Naive B cell (primary cell): ENCODE measurements around the gene SPATA32. TPM values are rescaled to one million over a fixed set of nuclear protein-coding genes. Genes with fewer than 3 reads are reported as not detected.

Source experiments
- ATAC-seq, 2 donors: fragments of 150-1000 bp; cut with Tn5 transposase; 2 replicates each; pipeline ENCODE4 v1.10.0; 2021; ENCODE audit warnings: low read depth in 2 of 2, mild to moderate bottlenecking in 2 of 2, moderate library complexity in 2 of 2
- DNase-seq: peaks from one replicate; pipeline ENCODE4 v3.0.0; 2022
- H3K27ac Mint-ChIP-seq, 6 donors: one replicate each; pipeline ENCODE4 v1.8.0; 2020 to 2022; ENCODE audit warnings: mild to moderate bottlenecking in 6 of 6, mixed read lengths in 6 of 6, moderate library complexity in 5 of 6, inconsistent platforms in 2 of 6
- H3K27me3 Mint-ChIP-seq, 3 donors: one replicate each; pipeline ENCODE4 v1.8.0; 2021 to 2022; ENCODE audit warnings: mixed read lengths in 3 of 3, mild to moderate bottlenecking in 1 of 3
- H3K36me3 Mint-ChIP-seq, 2 donors: one replicate each; pipeline ENCODE4 v1.8.0; 2020 to 2022; ENCODE audit warnings: mixed read lengths in 2 of 2, inconsistent platforms in 1 of 2, mild to moderate bottlenecking in 1 of 2
- H3K4me1 Mint-ChIP-seq, 3 donors: one replicate each; pipeline ENCODE4 v1.8.0; 2020 to 2022; ENCODE audit warnings: mixed read lengths in 3 of 3, inconsistent platforms in 1 of 3, mild to moderate bottlenecking in 1 of 3, moderate library complexity in 1 of 3
- H3K4me3 Mint-ChIP-seq, 8 donors: one replicate each; pipeline ENCODE4 v1.8.0; 2020 to 2022; ENCODE audit warnings: mild to moderate bottlenecking in 8 of 8, mixed read lengths in 8 of 8, moderate library complexity in 8 of 8, inconsistent platforms in 2 of 8
- H3K9me3 Mint-ChIP-seq, 7 donors: one replicate each; pipeline ENCODE4 v1.8.0; 2020 to 2022; ENCODE audit warnings: mixed read lengths in 7 of 7, mild to moderate bottlenecking in 5 of 7, inconsistent platforms in 2 of 7, moderate library complexity in 1 of 7
- polyA plus RNA-seq, 6 donors: library from polyadenylated mRNA; unstranded; fragments of 300-500 nt; fragmentation: Illumina TruSeq; gene quantifications; one replicate each; pipeline ENCODE4 v1.2.3, GENCODE V29; 2021; ENCODE audit warnings: low read depth in 6 of 6

SPATA32 gene
- polyA plus RNA-seq, 6 donors from 2014 or later: 0.16 to 4.6 (median 0.31) TPM; not detected in 1

GRCh38 chr17:45301674-45302073 is 39.8 kb upstream of the SPATA32 start:
- peak overlapping the region in 5 of 6 donors; percentile 63 to 99 (median 79) for H3K27ac Mint-ChIP-seq
- ATAC-seq (peak; percentile 18 to 22), DNase-seq (peak; percentile 21)
- H3K9me3 Mint-ChIP-seq: no peaks in the 10 kb centered on the region
- H3K27me3 Mint-ChIP-seq: no peaks in the 10 kb centered on the region
- H3K36me3 Mint-ChIP-seq: no peaks in the 10 kb centered on the region
- peak overlapping the region; percentile 36 to 81 (median 68) for H3K4me3 Mint-ChIP-seq
- peaks cover 54 to 92% (median 80%) of the 10 kb centered on the region in 3 donors for H3K4me1 Mint-ChIP-seq

DNA sequence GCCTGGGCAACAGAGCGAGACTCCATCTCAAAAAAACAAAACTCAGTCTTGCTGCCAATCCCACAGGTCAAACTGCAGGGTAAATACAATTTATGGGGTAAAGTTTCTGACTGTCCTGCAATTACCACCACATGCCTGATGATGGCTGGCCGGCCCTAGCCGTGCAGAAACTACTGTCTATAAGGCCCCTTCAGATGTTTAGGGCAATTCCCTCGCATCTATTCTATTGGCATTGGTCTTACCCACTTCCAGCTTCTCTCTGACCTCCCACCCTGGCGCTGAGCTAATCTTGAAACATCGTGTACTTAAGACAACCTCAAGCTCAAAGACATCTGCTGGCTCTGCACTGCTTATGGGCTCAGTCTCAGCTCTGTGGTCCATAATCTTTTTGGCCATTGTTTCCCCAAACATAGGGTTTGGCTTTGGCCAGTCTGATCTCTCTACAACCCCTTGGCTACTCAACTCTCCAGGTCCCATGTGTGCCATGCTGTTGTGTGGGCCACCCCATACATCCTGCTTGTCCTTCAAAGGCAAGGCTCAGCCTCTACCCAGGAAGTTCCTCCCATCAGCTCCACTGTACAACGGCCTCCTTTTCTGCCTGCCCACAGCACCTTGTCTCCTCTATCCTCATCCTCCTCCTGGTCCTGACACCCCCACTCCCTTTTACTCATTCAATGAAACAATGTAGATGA is 38.3 kb upstream of the SPATA32 start:
- H3K36me3 Mint-ChIP-seq: no peaks in the 10 kb centered on the region
- peak overlapping the region; percentile 26 to 94 (median 76) for H3K27ac Mint-ChIP-seq
- DNase-seq: no peak
- H3K27me3 Mint-ChIP-seq: no peaks in the 10 kb centered on the region
- H3K4me3 Mint-ChIP-seq: peak overlapping the region in 7 of 8 donors; percentile 21 to 87 (median 60)
- H3K4me1 Mint-ChIP-seq: peaks cover 66 to 95% (median 84%) of the 10 kb centered on the region in 3 donors
- ATAC-seq: no peak
- H3K9me3 Mint-ChIP-seq: no peaks in the 10 kb centered on the region

DNA sequence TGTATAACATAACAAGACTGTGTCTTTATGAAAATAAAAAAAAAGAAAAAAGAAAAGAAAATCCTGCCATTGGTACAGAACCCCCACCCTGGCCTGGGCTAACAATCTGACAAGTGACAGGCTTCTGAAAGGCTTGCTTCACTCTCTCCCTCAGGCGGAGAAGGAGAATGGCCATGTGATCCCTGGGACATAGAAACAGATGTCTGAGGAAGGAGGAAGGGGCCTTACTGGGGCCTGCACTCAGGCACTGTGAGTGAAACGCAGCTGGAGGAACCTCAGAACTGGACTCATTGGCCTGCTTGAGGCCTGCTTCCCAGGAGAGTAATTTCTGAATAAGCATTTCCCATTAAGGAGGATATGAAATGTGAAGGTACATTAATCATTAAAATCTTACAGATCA is 37.5 kb upstream of the SPATA32 start:
- H3K27me3 Mint-ChIP-seq: no peaks in the 10 kb centered on the region
- no peaks in the 10 kb centered on the region for H3K9me3 Mint-ChIP-seq
- peak overlapping the region in 6 of 8 donors; percentile 4 to 80 (median 52) for H3K4me3 Mint-ChIP-seq
- DNase-seq: no peak
- H3K27ac Mint-ChIP-seq: peak overlapping the region in 3 of 6 donors; percentile 73 to 92 (median 90)
- ATAC-seq: no peak
- H3K4me1 Mint-ChIP-seq: peaks cover 61 to 99% (median 81%) of the 10 kb centered on the region in 3 donors
- no peaks in the 10 kb centered on the region for H3K36me3 Mint-ChIP-seq

DNA sequence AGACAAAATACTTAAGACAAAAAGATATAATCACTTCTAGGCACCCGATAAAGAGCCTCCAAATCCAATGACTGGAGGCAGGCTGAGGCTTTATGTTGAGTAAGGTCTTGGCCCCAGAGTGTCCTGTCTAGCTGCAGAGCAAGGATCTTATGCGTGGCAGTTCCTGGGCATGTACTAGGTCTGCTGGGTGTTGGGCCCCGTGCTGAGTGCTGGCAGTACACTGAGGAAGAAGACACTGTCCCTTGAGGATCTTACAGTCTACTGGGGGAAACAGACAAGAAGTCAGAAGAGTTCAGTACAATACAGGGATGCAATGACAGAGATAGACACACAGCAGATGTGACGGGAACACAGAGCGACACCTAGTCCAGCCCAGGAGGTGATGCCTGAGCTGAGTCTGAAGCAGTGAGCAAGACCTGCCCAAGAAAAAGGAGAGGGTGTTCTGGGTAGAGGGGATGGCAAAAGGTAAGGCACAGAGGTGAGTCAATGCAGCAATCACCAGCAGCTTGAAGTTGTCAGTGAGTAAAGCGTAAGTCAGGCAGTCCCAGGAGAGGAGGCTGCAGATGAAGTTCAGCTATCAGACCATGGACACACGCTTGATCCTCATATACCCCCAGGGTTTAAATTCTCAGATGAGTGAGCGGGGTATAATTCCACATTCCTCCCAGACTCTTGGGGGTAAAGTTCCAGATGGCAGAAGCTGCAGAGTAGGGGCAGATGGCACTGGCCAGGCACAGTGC is 36.8 kb upstream of the SPATA32 start:
- H3K4me3 Mint-ChIP-seq: peak overlapping the region; percentile 4 to 83 (median 58)
- H3K27me3 Mint-ChIP-seq: no peaks in the 10 kb centered on the region
- no peak for DNase-seq
- no peak for ATAC-seq
- no peaks in the 10 kb centered on the region for H3K9me3 Mint-ChIP-seq
- peaks cover 64 to 98% (median 84%) of the 10 kb centered on the region in 3 donors for H3K4me1 Mint-ChIP-seq
- no peaks in the 10 kb centered on the region for H3K36me3 Mint-ChIP-seq
- H3K27ac Mint-ChIP-seq: peak overlapping the region in 5 of 6 donors; percentile 15 to 93 (median 75)

GRCh38 chr17:45296833-45297124 is 34.9 kb upstream of the SPATA32 start:
- no peaks in the 10 kb centered on the region for H3K9me3 Mint-ChIP-seq
- no peaks in the 10 kb centered on the region for H3K27me3 Mint-ChIP-seq
- H3K4me1 Mint-ChIP-seq: peaks cover 70 to 99% (median 89%) of the 10 kb centered on the region in 3 donors
- H3K27ac Mint-ChIP-seq: peak overlapping the region in 5 of 6 donors; percentile 55 to 94 (median 81)
- H3K36me3 Mint-ChIP-seq: no peaks in the 10 kb centered on the region
- DNase-seq: no peak
- H3K4me3 Mint-ChIP-seq: peak overlapping the region in 5 of 8 donors; percentile 27 to 77 (median 62)
- ATAC-seq: no peak

DNA sequence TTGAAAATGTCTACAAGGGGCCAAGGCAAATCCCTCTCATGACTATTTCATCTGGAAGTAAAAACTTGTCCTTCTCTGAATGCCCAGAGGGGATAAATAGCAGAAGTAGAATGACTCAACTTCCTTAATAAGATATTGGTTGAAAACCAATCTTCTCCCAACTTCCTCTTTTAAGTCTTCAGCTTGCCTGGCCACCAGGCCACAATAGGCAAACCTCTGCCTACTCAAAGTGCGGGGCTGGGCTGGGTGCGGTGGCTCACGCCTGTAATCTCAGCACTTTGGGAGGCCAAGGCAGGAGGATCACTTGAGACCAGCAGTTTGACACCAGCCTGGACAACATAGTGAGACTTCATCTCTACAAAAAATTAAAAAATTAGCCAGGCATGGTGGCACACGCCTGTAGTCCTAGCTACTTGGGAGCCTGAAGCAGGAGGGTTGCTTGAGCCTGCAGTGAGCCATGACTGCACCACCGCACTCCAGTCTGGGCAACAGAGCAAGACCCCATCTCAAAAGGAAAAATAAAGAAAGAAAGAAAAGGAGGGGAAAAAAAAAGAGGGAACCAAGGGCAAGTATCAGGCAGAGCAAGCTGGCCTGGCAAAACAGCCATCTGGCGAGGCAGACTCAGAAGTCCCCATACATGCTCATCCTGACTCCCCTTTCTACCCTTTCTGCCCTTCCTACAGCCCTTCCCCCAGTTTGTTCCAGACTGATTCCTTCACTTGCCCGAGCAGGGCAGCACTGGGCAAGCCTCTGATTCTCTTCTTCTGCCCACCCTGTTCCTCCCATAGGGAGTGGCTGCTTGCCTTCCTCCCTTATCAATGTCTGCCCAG is 34.3 kb upstream of the SPATA32 start:
- peak; percentile 76 for DNase-seq

GRCh38 chr17:45294506-45294905 is 32.6 kb upstream of the SPATA32 start:
- H3K36me3 Mint-ChIP-seq: peaks cover 5 to 18% of the 10 kb centered on the region in 2 donors

More for the DNA sequence above, 34.3 kb upstream of the SPATA32 start:
- H3K9me3 Mint-ChIP-seq: no peaks in the 10 kb centered on the region
- H3K36me3 Mint-ChIP-seq: peaks cover 0 to 1% of the 10 kb centered on the region in 2 donors
- H3K4me1 Mint-ChIP-seq: peaks cover 76 to 99% (median 89%) of the 10 kb centered on the region in 3 donors
- H3K27me3 Mint-ChIP-seq: no peaks in the 10 kb centered on the region
- peak overlapping the region; percentile 23 to 85 (median 68) for H3K4me3 Mint-ChIP-seq
- peak; percentile 92 to 95 for ATAC-seq
- peak overlapping the region; percentile 55 to 94 (median 82) for H3K27ac Mint-ChIP-seq

DNA sequence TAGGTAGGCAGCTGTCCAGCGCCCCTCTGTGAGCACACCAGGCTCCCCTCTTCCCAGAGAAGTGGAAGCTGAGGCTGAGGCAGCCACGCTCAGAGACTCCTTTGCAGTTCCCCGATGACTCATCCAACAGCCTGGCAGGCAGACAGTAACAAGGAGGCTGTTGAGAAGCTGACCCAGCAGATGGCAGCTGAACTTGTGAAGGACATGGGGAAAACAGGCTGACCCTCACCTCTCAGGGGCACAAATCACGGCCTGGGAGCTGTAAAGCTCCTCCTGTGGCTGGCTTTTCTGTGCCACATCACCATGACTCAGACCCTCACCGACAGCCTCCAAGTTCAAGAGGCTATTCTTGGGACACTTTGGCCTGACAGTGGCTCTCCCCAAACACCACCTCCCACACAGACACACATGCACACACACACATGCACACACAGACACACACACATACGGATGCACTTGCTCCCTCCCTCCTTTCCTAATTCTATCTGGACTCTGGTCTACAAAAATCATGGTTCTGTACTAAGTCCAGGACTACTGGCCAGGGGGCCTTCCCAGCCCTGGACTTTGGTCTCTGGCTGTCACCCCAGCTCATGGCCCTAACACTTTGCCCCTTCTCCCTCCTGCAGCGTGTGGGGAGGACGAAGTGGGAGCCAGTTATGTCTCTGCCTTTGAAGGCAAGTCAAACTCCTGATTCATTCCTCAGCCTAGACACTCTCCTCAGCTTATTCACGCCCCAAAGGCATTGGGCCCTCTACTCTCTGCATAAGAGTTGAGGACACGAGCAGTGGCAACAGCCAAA is 31.7 kb upstream of the SPATA32 start:
- H3K4me3 Mint-ChIP-seq: peak overlapping the region in 3 of 8 donors; percentile 2 to 6 (median 5)
- no peaks in the 10 kb centered on the region for H3K9me3 Mint-ChIP-seq
- peaks cover 66 to 85% (median 83%) of the 10 kb centered on the region in 3 donors for H3K4me1 Mint-ChIP-seq
- peak overlapping the region in 3 of 6 donors; percentile 11 to 94 (median 68) for H3K27ac Mint-ChIP-seq
- DNase-seq (no peak), ATAC-seq (no peak)
- H3K27me3 Mint-ChIP-seq: no peaks in the 10 kb centered on the region
- H3K36me3 Mint-ChIP-seq: peaks cover 5 to 22% of the 10 kb centered on the region in 2 donors

More at GRCh38 chr17:45294506-45294905, 32.6 kb upstream of the SPATA32 start:
- no peak for ATAC-seq
- H3K27ac Mint-ChIP-seq: no peak overlapping the region
- H3K27me3 Mint-ChIP-seq: no peaks in the 10 kb centered on the region
- no peak for DNase-seq
- H3K4me1 Mint-ChIP-seq: peaks cover 75 to 94% (median 92%) of the 10 kb centered on the region in 3 donors
- no peaks in the 10 kb centered on the region for H3K9me3 Mint-ChIP-seq
- peak overlapping the region in 1 of 8 donors; percentile 30 for H3K4me3 Mint-ChIP-seq

DNA sequence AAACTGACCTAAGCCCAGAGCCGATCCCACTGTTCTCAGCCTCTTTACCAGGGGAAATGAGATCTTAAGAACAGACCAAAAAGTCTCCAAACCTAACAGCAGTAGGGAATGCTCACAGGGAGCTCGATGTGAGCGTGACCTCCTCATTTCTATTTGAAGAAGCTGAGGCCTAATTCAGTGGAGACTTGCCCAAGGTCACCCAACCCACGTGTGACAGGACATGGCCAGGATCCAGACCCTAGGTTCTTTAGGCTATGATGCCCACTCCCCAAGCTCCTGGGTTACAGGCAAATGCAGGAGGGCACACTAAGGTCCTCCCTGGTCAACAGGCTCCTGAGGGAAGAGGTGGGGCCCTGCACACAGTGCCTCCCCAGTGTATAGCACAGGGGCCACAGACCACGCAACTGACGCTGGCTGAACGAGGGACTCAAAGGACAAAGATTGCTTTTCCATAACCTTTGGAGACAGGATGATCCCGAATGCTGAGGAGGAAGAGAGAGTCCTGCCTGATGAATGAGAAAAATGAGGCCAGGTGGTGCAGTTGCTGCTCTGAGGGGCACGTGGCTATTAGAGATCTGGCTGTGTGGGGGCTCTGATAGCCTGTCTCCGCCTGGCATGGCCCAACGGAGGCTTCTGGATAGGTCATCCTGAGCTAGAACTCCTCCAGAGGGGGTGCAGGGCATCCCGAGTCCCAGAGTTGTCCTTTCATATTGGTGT is 31.0 kb upstream of the SPATA32 start:
- ATAC-seq (no peak), DNase-seq (no peak)
- H3K27ac Mint-ChIP-seq: peak overlapping the region in 3 of 6 donors; percentile 22 to 87 (median 86)
- peak overlapping the region in 1 of 8 donors; percentile 6 for H3K4me3 Mint-ChIP-seq
- H3K9me3 Mint-ChIP-seq: no peaks in the 10 kb centered on the region
- peaks cover 5 to 22% of the 10 kb centered on the region in 2 donors for H3K36me3 Mint-ChIP-seq
- H3K27me3 Mint-ChIP-seq: no peaks in the 10 kb centered on the region
- peaks cover 58 to 77% (median 76%) of the 10 kb centered on the region in 3 donors for H3K4me1 Mint-ChIP-seq

DNA sequence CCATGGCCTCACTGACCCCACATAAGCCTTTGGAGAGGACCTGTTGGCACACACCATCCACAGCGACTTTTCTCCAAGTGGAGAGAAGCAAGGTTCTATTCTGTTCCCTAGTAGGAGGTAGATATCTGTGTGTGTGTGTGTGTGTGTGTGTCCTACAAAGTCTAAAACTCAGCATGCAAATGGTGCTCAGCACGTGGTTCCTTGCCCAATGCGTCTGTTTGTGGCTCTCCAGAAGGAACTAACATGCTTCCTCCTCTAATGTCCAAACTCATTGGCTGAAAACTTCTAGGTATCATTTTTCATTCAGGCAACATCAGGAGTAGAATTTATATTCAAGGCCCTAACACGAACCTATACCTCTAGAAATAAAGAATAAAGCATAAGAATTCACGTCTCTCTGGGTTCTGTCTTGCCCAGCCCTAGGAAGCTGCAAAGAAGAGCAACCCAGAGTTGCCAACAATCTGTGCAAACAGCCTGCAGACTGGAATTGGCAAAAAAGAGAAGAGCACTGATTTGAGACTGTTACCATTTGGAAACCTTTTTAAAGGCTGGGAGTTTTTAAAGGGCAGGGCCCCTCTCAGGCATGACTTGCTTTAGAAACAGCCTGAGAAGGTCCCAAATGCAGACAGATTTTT is 29.4 kb upstream of the SPATA32 start:
- no peak for DNase-seq
- peak overlapping the region in 5 of 8 donors; percentile 7 to 57 (median 41) for H3K4me3 Mint-ChIP-seq
- H3K27ac Mint-ChIP-seq: peak overlapping the region in 5 of 6 donors; percentile 29 to 86 (median 79)
- H3K27me3 Mint-ChIP-seq: no peaks in the 10 kb centered on the region
- peak; percentile 14 to 18 for ATAC-seq
- H3K9me3 Mint-ChIP-seq: no peaks in the 10 kb centered on the region
- peaks cover 49 to 61% (median 60%) of the 10 kb centered on the region in 3 donors for H3K4me1 Mint-ChIP-seq
- H3K36me3 Mint-ChIP-seq: peaks cover 5 to 22% of the 10 kb centered on the region in 2 donors

DNA sequence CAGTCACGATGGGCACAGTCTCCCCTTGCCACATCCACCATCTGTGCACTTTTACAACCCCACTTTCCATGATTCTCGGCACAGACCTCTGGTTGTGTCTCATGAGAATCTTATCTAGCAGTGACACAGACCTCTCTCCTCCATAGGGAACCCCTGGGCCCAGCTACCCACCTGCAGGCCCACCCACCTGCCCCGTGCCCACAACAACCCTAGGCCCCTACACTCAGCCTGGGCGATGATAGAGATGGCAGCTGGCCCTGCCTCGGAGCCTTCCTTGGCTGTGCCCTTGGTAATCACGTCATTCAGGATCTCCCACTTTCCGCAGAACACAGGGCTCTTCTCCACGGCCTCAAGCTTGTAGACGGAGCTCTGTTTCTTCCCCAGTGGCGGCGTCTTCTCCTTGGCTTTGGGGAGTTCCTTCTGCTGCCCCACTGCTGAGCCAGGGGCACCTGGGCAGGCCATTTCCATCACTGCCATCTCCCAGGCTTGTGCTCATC is 28.4 kb upstream of the SPATA32 start:
- Mint-ChIP-seq H3K4me1 (peaks cover 39 to 52% (median 50%) of the 10 kb centered on the region in 3 donors), H3K9me3 (no peaks in the 10 kb centered on the region), H3K4me3 (no peak overlapping the region), H3K27ac (peak overlapping the region in 4 of 6 donors; percentile 47 to 86 (median 78)), H3K36me3 (peaks cover 5 to 22% of the 10 kb centered on the region in 2 donors), H3K27me3 (no peaks in the 10 kb centered on the region)
- ATAC-seq: no peak
- no peak for DNase-seq
